Activated T-helper 1 cell treated with anti-CD3 and anti-CD28 coated beads, Interleukin-12 subunit alpha, Interleukin-12 subunit beta, Interleukin-2, Interleukin-4 antibody, amounts not matched to agents 30 ng/mL and 10 ng/mL and 1 ng/mL, durations not matched to agents 14 hours and 24 hours and 36 hours (primary cell): ENCODE measurements around the gene ZNF516. TPM values are rescaled to one million over a fixed set of nuclear protein-coding genes. Genes with fewer than 3 reads are reported as not detected.
A peak's percentile ranks its signal among the peaks of the same experiment; 100 is the strongest.

ENCODE experiments used
- DNase-seq: peaks from one replicate; pipeline ENCODE4 v3.0.0; 2021; ENCODE audit warnings: low spot score
- H3K27ac Mint-ChIP-seq: one replicate; pipeline ENCODE4 v1.8.0; 2021; ENCODE audit warnings: mild to moderate bottlenecking, mixed read lengths
- H3K27me3 Mint-ChIP-seq: one replicate; pipeline ENCODE4 v1.8.0; 2022; ENCODE audit warnings: mild to moderate bottlenecking, moderate library complexity, mixed read lengths; ENCODE audit not compliant: insufficient read depth
- H3K36me3 Mint-ChIP-seq: one replicate; pipeline ENCODE4 v1.8.0; 2021; ENCODE audit warnings: low read depth, mixed read lengths
- H3K4me1 Mint-ChIP-seq: one replicate; pipeline ENCODE4 v1.8.0; 2021; ENCODE audit warnings: low read depth, mixed read lengths
- H3K4me3 Mint-ChIP-seq: one replicate; pipeline ENCODE4 v1.8.0; 2021; ENCODE audit warnings: mild to moderate bottlenecking, moderate library complexity, mixed read lengths
- H3K9me3 Mint-ChIP-seq: one replicate; pipeline ENCODE4 v1.8.0; 2021; ENCODE audit warnings: mixed read lengths
- intact Hi-C: fragments of 100-400 bp; cut with micrococcal nuclease; formaldehyde crosslinking; loops from one replicate; pipeline ENCODE4 v1.15.1; 2024
- total RNA-seq: library from RNA; stranded (reverse); gene quantifications from 2 replicates; pipeline ENCODE4 v1.2.3, GENCODE V29; 2022

Gene ZNF516
- total RNA-seq, 1 donor from 2014 or later = 2.0 TPM

DNA sequence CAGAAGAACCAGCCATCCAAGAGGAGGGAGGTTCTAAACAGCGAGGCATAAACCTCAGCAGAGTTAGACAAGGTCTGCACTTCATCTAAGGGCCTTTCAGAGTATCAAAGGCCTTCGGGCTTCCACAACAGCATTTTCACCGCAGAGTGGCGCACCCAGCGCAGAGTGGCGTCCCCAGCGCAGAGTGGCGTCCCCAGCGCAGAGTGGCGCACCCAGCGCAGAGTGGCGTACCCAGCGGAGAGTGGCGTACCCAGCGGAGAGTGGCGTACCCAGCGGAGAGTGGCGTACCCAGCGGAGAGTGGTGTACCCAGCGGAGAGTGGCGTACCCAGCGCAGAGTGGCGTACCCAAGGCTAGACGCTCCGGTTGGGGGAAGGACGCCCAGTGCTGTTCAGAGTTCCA, 137.9 kb downstream of the ZNF516 start:
- DNase-seq = no peak
- H3K4me1 Mint-ChIP-seq = no peaks in the 10 kb centered on the region
- no peak overlapping the region for H3K4me3 Mint-ChIP-seq
- intact Hi-C loops = no loop called here
- peaks cover 4% of the 10 kb centered on the region for H3K9me3 Mint-ChIP-seq
- peaks cover 6% of the 10 kb centered on the region for H3K27me3 Mint-ChIP-seq
- H3K36me3 Mint-ChIP-seq = no peaks in the 10 kb centered on the region
- H3K27ac Mint-ChIP-seq = no peak overlapping the region

DNA sequence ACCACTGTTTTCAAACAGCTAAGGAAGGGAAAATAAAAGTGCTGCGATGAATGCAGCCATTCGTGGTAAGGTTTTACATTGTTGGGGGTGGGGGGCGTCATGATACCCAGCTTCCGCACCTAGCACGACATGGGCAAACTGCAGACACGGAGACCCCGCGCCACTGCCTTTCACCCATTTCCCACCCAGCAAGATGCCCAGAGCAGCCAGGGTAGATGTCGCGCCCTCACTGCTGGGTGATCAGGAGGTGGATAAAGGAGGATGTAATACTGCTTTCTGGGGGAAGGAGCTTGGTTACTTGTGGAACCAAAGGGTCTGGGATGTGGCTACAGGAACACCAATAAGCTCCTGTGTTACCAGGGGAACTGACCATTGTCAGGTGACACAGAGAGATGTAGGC, 138.4 kb downstream of the ZNF516 start:
- H3K4me1 Mint-ChIP-seq = no peaks in the 10 kb centered on the region
- H3K36me3 Mint-ChIP-seq = no peaks in the 10 kb centered on the region
- no peak for DNase-seq
- no peak overlapping the region for H3K27ac Mint-ChIP-seq
- intact Hi-C loops = no loop called here
- no peak overlapping the region for H3K4me3 Mint-ChIP-seq
- peaks cover 5% of the 10 kb centered on the region for H3K27me3 Mint-ChIP-seq
- peaks cover 4% of the 10 kb centered on the region for H3K9me3 Mint-ChIP-seq

DNA sequence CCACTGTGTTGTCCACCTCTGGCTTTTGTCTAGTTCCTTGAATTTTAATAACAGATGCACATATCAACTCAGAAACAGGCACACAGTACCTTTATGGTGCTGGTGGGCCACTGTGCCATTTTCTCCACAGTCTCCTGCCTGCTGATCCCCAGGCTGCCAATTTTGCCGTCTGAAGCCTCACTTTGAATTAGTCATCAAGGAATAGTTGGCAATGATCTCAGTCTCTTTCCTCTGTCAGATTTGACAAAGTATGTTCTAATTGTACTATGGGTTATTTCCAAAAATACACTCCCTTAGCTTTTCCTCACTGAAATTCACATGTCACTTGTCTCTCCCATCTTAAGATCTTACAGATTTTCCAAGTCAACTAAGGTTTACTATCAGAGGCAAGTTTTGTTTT, 140.7 kb downstream of the ZNF516 start:
- intact Hi-C loops = no loop called here
- Mint-ChIP-seq H3K4me3 (no peak overlapping the region), H3K4me1 (peaks cover under 1% of the 10 kb centered on the region), H3K9me3 (peaks cover 4% of the 10 kb centered on the region), H3K36me3 (no peaks in the 10 kb centered on the region), H3K27me3 (peaks cover 5% of the 10 kb centered on the region), H3K27ac (no peak overlapping the region)
- DNase-seq = no peak

DNA sequence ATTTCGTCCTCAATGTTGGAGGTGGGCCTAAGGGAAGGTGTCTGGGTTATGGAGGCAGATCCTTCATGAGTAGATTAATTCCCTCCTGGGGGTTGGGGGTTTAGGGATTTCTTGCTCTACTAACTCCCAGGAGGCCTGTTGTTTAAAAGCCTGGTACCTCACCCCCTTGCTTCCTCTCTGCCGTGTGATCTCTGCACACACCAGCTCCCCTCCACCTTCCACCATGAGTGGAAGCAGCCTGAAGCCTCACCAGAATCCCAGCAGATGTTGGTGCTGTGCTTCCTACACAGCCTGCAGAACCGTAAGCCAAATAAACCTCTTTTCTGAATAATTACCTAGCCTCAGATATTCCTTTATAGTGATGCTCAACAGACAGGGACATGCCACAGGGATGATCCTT, 141.5 kb downstream of the ZNF516 start:
- H3K4me3 Mint-ChIP-seq = no peak overlapping the region
- H3K27me3 Mint-ChIP-seq = peaks cover 2% of the 10 kb centered on the region
- no peak for DNase-seq
- H3K27ac Mint-ChIP-seq = no peak overlapping the region
- H3K36me3 Mint-ChIP-seq = no peaks in the 10 kb centered on the region
- H3K9me3 Mint-ChIP-seq = peaks cover 4% of the 10 kb centered on the region
- H3K4me1 Mint-ChIP-seq = peaks cover 7% of the 10 kb centered on the region
- intact Hi-C loops = no loop called here

DNA sequence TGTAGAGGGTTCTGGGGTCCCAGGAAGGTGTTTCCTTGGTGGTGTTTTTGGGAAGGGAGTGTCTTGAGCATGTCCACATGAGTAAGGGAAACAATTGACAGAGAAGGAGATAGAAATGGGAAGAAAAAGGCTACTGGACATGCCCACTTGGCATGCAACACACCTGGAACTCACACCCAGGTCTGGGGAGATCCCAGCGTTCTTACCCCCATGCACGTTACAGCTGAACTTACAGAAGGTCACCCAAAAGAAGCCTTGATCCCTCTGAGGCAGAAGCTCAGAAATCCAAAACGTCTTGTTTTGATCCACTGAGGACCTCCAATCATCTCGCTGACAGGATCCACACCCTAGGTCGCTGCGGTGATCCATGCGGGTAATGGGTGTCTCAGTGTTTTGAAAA, 142.0 kb downstream of the ZNF516 start:
- H3K4me3 Mint-ChIP-seq = no peak overlapping the region
- H3K9me3 Mint-ChIP-seq = peaks cover 4% of the 10 kb centered on the region
- no peak overlapping the region for H3K27ac Mint-ChIP-seq
- peaks cover 7% of the 10 kb centered on the region for H3K4me1 Mint-ChIP-seq
- intact Hi-C loops = no loop called here
- H3K36me3 Mint-ChIP-seq = no peaks in the 10 kb centered on the region
- no peak for DNase-seq
- peaks cover 2% of the 10 kb centered on the region for H3K27me3 Mint-ChIP-seq

DNA sequence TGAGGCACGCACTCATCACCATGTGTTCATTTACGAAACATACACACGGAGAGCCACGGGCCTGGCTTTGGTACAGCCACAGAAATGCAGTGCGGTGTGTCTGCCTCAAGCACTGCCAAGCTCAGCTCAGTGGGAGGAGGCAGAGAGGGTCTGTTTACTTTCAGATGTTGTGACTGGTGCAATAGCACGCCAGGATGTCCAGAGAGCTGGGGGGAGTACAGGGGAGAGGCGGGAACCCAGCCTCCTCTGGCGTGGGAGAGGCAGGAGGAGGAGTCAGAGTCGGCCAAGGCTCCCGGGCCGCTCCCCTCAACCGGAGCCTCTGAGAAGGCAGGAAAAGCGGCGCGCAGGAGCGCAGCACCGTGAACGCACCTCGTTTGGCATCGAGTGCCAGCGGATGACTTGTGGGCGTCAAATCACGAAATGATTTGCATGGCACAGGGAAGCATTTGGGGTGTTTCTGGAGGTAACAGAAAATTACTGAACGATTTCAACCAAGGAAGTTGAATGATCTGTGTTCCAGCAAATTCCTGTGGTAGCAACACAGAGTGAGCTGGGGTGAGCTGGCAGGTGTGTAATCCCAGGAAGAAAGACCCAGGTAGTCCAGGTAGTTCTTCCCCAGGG, 143.0 kb downstream of the ZNF516 start:
- peaks cover 7% of the 10 kb centered on the region for H3K4me1 Mint-ChIP-seq
- no peak overlapping the region for H3K27ac Mint-ChIP-seq
- no peak for DNase-seq
- peaks cover 4% of the 10 kb centered on the region for H3K9me3 Mint-ChIP-seq
- no peaks in the 10 kb centered on the region for H3K36me3 Mint-ChIP-seq
- peaks cover 2% of the 10 kb centered on the region for H3K27me3 Mint-ChIP-seq
- intact Hi-C loops = no loop called here
- no peak overlapping the region for H3K4me3 Mint-ChIP-seq

DNA sequence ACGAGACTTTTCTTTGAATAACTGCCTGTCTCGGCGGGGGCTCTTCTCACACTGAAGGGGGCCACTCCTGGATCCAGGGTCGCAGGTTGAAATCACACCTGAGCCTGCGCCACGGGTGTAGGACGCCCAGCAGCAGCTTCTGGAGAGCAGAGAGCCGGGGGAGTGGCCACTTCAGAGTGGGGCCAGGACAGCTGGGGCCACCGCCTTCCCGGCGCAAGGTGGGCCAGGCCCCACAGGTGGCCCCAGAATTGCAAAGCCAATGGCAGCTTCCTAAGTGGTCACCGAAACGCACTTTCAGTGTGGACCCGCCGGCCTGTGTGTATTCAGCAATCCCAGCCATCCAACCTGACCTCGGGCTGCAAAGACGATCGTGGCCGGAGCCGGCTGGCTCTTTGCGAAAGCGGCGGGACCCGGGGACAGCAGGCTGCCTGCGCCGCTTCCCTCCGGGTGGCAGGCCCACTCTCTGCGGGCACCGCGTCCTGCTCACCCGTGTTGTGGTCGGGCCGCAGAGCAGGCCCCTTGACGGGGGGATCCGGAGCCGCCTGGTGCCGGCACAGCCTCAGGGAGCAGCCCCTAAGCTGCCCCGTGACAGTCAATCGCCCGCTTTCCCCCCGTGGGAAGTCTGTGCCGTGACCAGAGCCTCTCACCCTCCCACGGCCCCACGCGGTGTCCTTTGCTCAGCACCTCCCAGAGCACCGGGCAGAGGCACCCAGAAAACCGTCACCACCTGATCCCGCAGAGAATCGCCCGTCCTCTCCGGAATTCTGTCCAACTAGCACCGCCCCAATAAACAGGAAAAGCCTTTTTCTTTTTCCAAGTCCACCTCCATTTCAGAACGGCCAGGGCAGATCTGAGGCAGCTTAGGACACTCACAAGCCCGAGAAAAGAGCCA, 144.7 kb downstream of the ZNF516 start:
- intact Hi-C loops = no loop called here
- Mint-ChIP-seq H3K27ac (no peak overlapping the region), H3K27me3 (peaks cover 2% of the 10 kb centered on the region)

DNA sequence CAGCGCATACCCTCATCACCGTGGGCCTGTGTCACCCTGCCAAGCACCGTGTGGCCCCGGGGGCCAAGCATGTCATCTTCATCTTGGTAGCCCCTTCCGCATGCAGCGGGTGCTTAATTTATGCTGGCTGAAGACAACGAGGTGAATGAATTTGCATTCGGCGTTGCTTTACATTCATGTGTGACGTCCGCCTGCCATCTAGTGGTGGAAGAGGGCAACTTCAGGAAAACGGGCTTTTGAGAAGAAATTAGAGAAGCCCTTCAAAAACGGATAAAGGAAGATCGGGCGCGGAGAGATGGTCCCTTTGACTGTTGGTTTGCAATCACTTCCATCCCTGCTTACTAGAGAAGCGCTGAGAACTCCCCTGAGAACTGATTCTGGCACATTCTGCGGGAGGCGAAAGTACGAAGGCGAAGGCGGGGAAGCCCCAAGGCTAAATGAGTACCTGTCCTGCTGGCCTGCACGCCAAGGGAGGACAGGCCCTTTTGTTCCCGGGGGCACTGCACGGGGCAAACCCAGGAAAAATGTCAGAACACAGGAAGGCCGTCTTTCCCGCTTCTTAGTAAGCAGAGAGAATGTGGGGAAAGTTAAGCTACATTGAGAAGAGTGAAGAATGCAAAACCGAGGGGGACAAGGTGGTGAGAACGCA, 145.9 kb downstream of the ZNF516 start:
- peaks cover 7% of the 10 kb centered on the region for H3K4me1 Mint-ChIP-seq
- no peaks in the 10 kb centered on the region for H3K36me3 Mint-ChIP-seq
- H3K4me3 Mint-ChIP-seq = peak overlapping the region; percentile 27
- DNase-seq = peak; percentile 41
- intact Hi-C loops = loop anchor here (1.0 to 2.0 kb wide), 2 partner anchors 464 to 1697 kb away; no protein-coding TSS in a partner anchor
- peaks cover 2% of the 10 kb centered on the region for H3K27me3 Mint-ChIP-seq
- peaks cover 4% of the 10 kb centered on the region for H3K9me3 Mint-ChIP-seq
- no peak overlapping the region for H3K27ac Mint-ChIP-seq

More for the DNA sequence above, 144.7 kb downstream of the ZNF516 start:
- no peaks in the 10 kb centered on the region for H3K36me3 Mint-ChIP-seq
- no peak overlapping the region for H3K4me3 Mint-ChIP-seq
- H3K9me3 Mint-ChIP-seq = peaks cover 4% of the 10 kb centered on the region
- DNase-seq = no peak
- peaks cover 7% of the 10 kb centered on the region for H3K4me1 Mint-ChIP-seq

DNA sequence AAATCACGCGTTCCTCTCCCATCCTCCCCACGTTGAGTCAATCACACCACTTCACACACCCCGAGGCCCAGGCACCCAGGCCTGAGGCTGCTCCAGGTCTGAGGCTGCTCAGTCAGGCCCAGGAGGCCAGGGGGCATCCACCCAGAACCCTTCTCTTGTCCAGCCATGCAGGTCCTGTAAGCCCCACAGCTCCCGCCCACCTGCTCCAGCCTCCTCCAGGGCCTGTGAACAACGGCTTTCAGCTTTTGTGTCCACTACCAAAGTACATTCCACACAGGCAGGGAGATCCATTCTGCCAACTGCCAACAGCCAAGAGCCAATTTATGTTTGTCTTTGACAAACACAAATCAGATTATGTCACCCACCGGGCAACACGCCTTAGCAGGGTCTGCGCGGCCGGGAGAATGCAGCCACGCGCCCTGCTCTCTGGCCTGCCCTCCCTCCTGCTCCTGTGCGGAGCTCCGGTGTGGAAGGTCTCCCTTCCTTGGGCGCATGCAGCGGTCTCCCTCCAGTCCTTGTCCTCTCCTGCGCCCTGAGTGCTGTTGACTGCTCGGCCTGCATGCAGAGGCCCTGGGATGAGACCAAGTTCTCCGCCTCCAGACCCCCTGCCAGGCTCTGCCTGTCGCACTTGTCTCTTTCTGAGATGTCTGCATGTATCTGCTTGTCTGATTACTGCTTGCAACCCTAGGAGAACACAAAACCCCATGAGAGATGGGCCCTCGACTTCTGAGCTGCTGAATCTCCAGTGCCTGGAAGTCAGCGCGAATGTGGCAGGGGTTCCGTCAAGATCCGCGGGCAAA, 146.6 kb downstream of the ZNF516 start:
- Mint-ChIP-seq H3K4me1 (peaks cover 7% of the 10 kb centered on the region), H3K36me3 (no peaks in the 10 kb centered on the region), H3K4me3 (no peak overlapping the region), H3K9me3 (peaks cover 1% of the 10 kb centered on the region), H3K27me3 (peaks cover 2% of the 10 kb centered on the region), H3K27ac (no peak overlapping the region)
- DNase-seq = no peak
- intact Hi-C loops = loop anchor here (1.0 to 2.0 kb wide), 2 partner anchors 464 to 1696 kb away; no protein-coding TSS in a partner anchor

DNA sequence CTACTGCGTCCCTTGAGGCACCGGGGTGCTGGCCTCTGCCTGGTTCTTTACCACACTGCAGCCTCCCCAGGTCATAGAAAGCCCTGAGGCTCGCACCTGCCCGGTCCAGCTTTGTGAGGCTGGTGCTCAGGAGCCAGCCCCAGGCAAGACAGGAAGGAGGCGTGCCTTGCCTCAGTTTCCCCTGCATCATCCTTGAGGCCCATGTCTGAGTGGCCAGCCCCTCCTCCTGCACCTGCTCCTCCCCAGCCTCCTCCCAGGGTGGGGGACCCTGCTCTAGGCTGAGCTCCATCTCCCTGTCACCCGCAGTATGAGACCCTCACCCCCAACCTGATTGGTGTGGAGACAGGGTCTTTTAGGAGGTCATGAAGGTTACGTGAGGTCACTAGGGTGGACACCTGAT, 147.7 kb downstream of the ZNF516 start:
- no peak for DNase-seq
- H3K4me1 Mint-ChIP-seq = peaks cover 7% of the 10 kb centered on the region
- H3K27ac Mint-ChIP-seq = no peak overlapping the region
- no peaks in the 10 kb centered on the region for H3K36me3 Mint-ChIP-seq
- H3K27me3 Mint-ChIP-seq = peaks cover 2% of the 10 kb centered on the region
- intact Hi-C loops = no loop called here
- no peaks in the 10 kb centered on the region for H3K9me3 Mint-ChIP-seq
- H3K4me3 Mint-ChIP-seq = no peak overlapping the region

DNA sequence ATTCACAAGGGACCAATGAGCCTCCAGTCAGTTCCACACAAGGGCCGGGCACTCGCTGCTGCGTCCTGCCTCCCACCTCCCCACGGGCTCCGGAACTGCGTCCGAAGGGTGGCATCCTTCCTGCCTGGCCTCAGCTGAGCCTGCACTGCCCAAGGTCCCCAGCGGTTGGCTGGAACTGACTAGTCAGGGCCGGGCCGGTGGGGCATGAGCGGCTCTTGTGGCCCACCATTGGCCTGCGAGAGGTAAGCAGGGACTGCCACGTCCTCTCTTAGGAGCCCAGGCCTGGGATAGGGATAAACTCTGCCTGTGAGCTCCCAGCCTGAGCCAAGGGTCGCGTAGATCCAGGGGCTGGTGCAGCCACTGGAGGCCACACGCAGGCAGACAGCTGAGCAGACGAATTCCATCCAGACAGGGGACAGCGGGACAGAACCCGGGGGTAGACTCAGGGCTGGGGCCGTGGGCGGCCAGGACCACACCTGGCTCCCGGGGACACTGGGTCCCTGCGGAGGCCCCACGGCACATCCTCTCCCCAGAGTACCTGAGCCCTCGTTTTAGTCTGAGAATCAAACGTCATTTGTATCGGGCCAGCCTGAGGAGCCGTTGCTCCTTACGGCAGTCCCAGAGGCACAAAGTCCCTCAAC, 148.4 kb downstream of the ZNF516 start:
- H3K4me1 Mint-ChIP-seq = peaks cover 7% of the 10 kb centered on the region
- intact Hi-C loops = no loop called here
- H3K4me3 Mint-ChIP-seq = no peak overlapping the region
- peaks cover 2% of the 10 kb centered on the region for H3K27me3 Mint-ChIP-seq
- DNase-seq = no peak
- no peaks in the 10 kb centered on the region for H3K9me3 Mint-ChIP-seq
- H3K27ac Mint-ChIP-seq = no peak overlapping the region
- H3K36me3 Mint-ChIP-seq = no peaks in the 10 kb centered on the region

DNA sequence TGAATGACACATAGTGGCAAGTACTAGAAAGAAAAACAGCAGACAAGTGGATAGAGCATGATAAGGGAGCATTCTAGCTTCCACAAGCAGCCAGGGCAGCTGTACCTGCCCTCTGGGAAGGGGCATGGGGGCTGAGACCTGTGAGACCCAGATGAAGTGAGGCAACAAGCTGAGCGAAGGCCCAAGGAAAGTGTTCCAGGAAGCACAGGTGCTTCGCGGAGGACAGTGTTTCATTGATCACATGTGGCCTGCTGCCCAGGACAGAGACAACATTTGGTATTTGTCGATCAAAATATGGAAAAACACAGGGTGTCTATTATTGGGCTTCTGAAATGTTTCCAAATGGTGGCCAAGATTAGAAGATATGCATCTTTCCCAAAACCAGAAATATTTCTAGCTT, 149.1 kb downstream of the ZNF516 start:
- no peak overlapping the region for H3K27ac Mint-ChIP-seq
- no peak for DNase-seq
- H3K9me3 Mint-ChIP-seq = no peaks in the 10 kb centered on the region
- intact Hi-C loops = no loop called here
- peaks cover 7% of the 10 kb centered on the region for H3K4me1 Mint-ChIP-seq
- no peak overlapping the region for H3K4me3 Mint-ChIP-seq
- peaks cover under 1% of the 10 kb centered on the region for H3K27me3 Mint-ChIP-seq
- no peaks in the 10 kb centered on the region for H3K36me3 Mint-ChIP-seq
